K562 (cell line): ENCODE results near the gene VEZF1. TPM values are rescaled to one million over a fixed set of nuclear protein-coding genes. Genes with fewer than 3 reads are reported as not detected.

Source experiments
- CBFA2T2 ChIP-seq: fragments of 450-650 bp; conservative IDR thresholded peaks from 2 replicates; pipeline ENCODE4 v1.6.1; 2017; ENCODE audit warnings: mild to moderate bottlenecking
- HMG20A ChIP-seq: fragments of 450-650 bp; formaldehyde crosslinking; conservative IDR thresholded peaks from 2 replicates; pipeline ENCODE4 v1.4.0; 2020; ENCODE audit warnings: mild to moderate bottlenecking, mixed read lengths
- NONO ChIP-seq, 2 experiments: fragments of 200-400 bp in 1 of 2; fragments of 450-650 bp in 1 of 2; formaldehyde crosslinking in 1 of 2; IDR thresholded peaks; 2 replicates each; pipeline ENCODE4 v1.6.1; 2017; ENCODE audit warnings: low read depth in 2 of 2, mild to moderate bottlenecking in 2 of 2, moderate library complexity in 2 of 2, low read length in 1 of 2
- PURB ChIP-seq: sonication (generic); formaldehyde crosslinking; IDR thresholded peaks from 2 replicates; pipeline ENCODE4 v1.9.0; 2021; ENCODE audit warnings: low read depth, mild to moderate bottlenecking, missing genetic modification reagents
- SIX5 ChIP-seq, 2 experiments: IDR thresholded peaks; 2 replicates each; pipeline ENCODE4 v1.6.1; 2011; ENCODE audit warnings: low read length in 2 of 2, borderline replicate concordance in 1 of 2, low read depth in 1 of 2, mild to moderate bottlenecking in 1 of 2, moderate library complexity in 1 of 2; ENCODE audit not compliant: insufficient read depth in 1 of 2
- SRSF1 ChIP-seq: fragments of 200-400 bp; formaldehyde crosslinking; IDR thresholded peaks from 2 replicates; pipeline ENCODE4 v1.6.1; 2017; ENCODE audit warnings: mild to moderate bottlenecking, low read depth, low read length, moderate library complexity
- ZBED1 ChIP-seq: IDR thresholded peaks from 2 replicates; pipeline ENCODE4 v1.6.1; 2014
- ZBTB8A ChIP-seq: fragments of 450-650 bp; IDR thresholded peaks from 2 replicates; pipeline ENCODE4 v1.6.1; 2018; ENCODE audit warnings: mild to moderate bottlenecking, moderate library complexity; ENCODE audit not compliant: partially characterized antibody
- polyA plus RNA-seq, 8 experiments: library from polyadenylated mRNA; depleted of rRNA in 4 of 8; stranded (reverse) in 5 of 8; unstranded in 3 of 8; fragments of >200 nt; fragmentation: Nextera tagmentation in 2 of 8; fragmentation: Illumina TruSeq in 1 of 8; extraction: Ambion mirVana in 2 of 8; extraction: Trizol in 1 of 8; gene quantifications; 2 replicates each; pipeline versions ENCODE4 v1.2.1 to v1.2.3, GENCODE V29; 2011 to 2014; ENCODE audit warnings: inconsistent platforms in 1 of 8, missing spikeins in 1 of 8
- total RNA-seq, 7 experiments: library from RNA; depleted of rRNA in 6 of 7; stranded (reverse); fragments of >200 nt in 6 of 7; fragmentation: Illumina TruSeq in 2 of 7; extraction: Trizol in 2 of 7; gene quantifications; 2 replicates each; pipeline versions ENCODE4 v1.2.1 to v1.2.3, GENCODE V29; 2011 to 2021; ENCODE audit warnings: low replicate concordance in 1 of 7
- TF ChIP-seq, protein P1 (sequence below), 3 experiments: IDR thresholded peaks in 2 of 3; conservative IDR thresholded peaks in 1 of 3; 2 replicates each; pipeline ENCODE4 v1.5.1; 2011 to 2012; ENCODE audit warnings: low read length in 3 of 3, mild to moderate bottlenecking in 3 of 3, control low read depth in 2 of 3, improper control_type of control experiment in 1 of 3, inconsistent platforms in 1 of 3, low read depth in 1 of 3, mixed read lengths in 1 of 3, moderate library complexity in 1 of 3; ENCODE audit not compliant: insufficient read depth in 2 of 3

The VEZF1 gene
- total and polyA plus RNA-seq, 9 of the 15 experiments (the other 6 are each of a cell fraction or from before 2014, with no cell fraction given), result 9.5 to 33.4 (median 22.1) TPM

DNA sequence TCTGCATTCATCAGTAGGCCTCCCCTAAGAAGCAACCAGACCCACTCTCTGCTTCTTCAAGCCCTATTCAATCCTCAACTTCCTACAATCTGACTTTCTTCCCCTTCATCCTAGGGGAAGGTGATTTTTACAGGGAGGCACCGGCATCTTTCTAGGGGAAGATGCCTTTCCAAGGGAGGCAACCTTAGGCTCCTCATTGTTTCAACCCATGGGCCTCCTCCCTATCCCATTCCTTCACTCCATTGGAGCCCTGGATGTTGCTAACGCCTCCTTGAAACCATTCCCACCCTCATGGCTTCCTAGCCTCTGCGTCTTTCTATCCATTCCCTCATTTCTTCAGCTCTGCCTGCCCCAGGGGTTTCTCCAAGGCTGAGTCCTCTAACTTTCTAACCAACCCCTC, 30.2 kb downstream of the VEZF1 start (continued):
- TF ChIP-seq SRSF1, result no peak
- no peak for TF ChIP-seq NONO (IDR thresholded peaks at IDR 0.05; ENCODE audit: low read depth in 2 of 2, low read length in 1 of 2)
- no peak for TF ChIP-seq ZBTB8A
- TF ChIP-seq SIX5 (IDR thresholded peaks at IDR 0.05; ENCODE audit: borderline replicate concordance in 1 of 2, insufficient read depth in 1 of 2, low read depth in 1 of 2, low read length in 2 of 2), result no peak
- TF ChIP-seq, protein P1, sequence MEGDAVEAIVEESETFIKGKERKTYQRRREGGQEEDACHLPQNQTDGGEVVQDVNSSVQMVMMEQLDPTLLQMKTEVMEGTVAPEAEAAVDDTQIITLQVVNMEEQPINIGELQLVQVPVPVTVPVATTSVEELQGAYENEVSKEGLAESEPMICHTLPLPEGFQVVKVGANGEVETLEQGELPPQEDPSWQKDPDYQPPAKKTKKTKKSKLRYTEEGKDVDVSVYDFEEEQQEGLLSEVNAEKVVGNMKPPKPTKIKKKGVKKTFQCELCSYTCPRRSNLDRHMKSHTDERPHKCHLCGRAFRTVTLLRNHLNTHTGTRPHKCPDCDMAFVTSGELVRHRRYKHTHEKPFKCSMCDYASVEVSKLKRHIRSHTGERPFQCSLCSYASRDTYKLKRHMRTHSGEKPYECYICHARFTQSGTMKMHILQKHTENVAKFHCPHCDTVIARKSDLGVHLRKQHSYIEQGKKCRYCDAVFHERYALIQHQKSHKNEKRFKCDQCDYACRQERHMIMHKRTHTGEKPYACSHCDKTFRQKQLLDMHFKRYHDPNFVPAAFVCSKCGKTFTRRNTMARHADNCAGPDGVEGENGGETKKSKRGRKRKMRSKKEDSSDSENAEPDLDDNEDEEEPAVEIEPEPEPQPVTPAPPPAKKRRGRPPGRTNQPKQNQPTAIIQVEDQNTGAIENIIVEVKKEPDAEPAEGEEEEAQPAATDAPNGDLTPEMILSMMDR (IDR thresholded peaks at IDR 0.05 in 2 of 3, conservative IDR thresholded peaks at IDR 0.05 in 1 of 3; ENCODE audit: insufficient read depth in 2 of 3, low read depth in 1 of 3, low read length in 3 of 3), result no peak
- no peak for TF ChIP-seq CBFA2T2
- no peak for TF ChIP-seq ZBED1
- TF ChIP-seq HMG20A (CRISPR knock-in tag), result no peak
- no peak for TF ChIP-seq PURB (CRISPR knock-in tag)
